GM18951 (cell line): ENCODE data around the gene RBM5.
A peak's percentile ranks its signal among the peaks of the same experiment; 100 is the strongest.
"Not testable (repeated sequence)": the region's sequence is repeated elsewhere in the genome, so short reads cannot be mapped to it uniquely, and the experiment has no call there.

Experiments used
- POLR2A ChIP-seq: IDR thresholded peaks from 4 replicates; pipeline ENCODE4 v1.6.1; 2011; ENCODE audit warnings: mild to moderate bottlenecking; ENCODE audit not compliant: insufficient read length, insufficient read depth; ENCODE audit errors: extremely low read depth
- in situ Hi-C: fragments of 300-500 bp; cut with MboI; formaldehyde crosslinking; loops from one replicate; pipeline ENCODE4 v1.12.0; 2022; ENCODE audit warnings: low sequenced_read_pairs, mixed read lengths, inconsistent platforms; ENCODE audit not compliant: unreplicated experiment

The RBM5 gene

DNA sequence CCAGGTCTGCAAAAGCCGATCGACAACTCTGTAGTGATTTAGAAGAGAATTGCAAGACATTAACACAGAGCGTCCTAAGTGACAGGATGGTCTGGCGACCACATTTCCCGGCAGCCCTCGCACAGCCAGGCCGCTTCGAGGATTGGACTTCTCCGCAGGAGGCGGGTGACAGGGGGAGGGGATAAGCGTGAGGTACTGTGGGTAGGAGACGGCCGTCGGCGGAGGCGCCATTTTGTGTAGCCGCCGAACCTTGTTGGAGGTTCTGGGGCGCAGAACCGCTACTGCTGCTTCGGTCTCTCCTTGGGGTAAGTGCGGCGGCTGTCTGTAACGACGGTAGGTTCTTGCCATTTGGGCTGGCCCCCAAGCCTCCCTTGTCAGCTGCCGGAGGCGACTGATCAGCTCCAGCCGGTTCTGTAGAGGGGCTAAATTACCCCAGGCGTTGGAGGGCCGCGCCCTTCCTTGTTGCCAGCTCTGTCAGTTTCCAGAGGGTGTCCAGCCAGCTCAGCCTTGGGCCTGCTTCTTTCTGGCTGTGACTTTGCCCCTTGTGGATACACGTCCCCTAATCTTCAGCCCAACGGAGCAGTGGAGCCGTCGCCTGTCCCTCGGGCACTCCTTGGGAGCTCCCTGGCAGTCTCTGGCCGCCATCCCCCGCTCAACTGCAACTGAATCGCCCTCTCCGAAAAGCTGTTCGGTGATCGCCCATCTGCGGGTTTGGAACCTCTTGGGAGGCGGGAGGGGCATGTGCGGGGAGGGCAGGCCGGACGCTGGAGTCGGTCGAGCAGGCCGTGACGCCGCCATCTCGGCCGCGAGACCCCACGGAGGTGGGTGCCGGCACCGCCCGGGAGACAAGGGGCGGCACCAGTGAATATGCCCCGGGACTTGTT lies at the start of gene RBM5:
TSS of gene RBM5 (plus strand) at position 195 of the 884 bp plus-strand sequence. CDS start 1,516 bp downstream, outside the sequence.
- in situ Hi-C loops = no loop called here
- TF ChIP-seq POLR2A = peak; percentile 78

DNA sequence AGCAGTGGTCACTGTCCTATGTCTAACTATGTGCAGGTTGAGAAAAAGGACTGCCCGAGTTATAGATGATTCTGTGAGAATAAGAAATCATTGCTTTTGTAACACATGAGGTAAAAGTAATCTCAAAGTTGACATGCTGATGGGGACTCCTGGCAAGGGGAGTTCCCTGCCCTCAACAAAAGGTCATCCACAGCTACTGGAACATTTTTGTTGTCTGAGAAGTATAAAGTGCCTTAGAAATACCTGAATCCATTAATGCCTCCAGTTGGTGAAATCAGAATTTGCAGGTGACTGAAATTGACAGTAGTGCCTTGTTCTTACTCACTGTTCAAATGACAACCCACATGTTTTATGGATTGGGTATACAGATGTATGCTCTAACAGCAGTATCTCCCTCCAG lies 43.7 kb upstream of the RBM5 start:
- in situ Hi-C loops = no loop called here
- no peak for TF ChIP-seq POLR2A

GRCh38 chr3:50047426-50047825 lies 41.3 kb upstream of the RBM5 start:
- in situ Hi-C loops = no loop called here
- no peak for TF ChIP-seq POLR2A

DNA sequence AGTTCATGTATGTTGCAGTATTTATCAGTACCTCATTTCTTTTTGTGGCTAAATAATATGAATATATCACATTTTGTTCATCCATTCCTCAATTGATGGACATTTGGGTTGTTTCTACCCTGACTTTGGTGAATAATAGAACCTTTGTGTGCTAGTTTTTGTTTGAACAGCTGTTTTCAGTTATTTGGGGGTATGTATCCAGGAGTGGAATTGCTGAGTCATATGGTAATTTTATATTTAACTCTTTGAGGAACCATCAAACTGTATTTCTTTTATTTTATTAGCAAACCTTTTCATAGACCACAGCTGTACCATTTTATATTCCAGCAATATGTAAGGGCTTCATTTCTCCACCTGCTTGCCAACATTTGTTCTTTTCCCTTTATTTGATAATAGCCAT lies 38.4 kb upstream of the RBM5 start:
- no peak for TF ChIP-seq POLR2A
- in situ Hi-C loops = no loop called here

- in situ Hi-C loops = no loop called here
- no peak for TF ChIP-seq POLR2A
Observed at GRCh38 chr3:50057756-50058155, 31.0 kb upstream of the RBM5 start.

DNA sequence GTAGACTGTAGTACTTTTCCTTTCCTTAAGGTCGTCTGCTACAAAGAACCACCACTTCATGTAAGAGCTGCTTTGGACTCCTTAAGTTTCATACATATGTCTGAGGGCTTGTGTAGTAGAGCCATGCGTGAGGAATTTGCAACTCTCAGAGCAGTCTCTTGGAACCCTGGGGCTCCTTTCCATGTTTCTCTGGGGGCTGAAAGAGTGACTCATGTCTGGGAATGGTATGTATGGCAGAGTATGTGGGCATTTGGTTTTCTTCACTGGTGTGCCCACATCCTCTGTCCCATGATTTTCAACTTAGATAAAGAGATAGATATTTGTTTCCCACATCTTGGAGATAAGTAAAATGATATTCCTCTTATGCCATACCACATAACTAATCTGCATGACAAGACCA lies 20.6 kb upstream of the RBM5 start:
- in situ Hi-C loops = no loop called here

DNA sequence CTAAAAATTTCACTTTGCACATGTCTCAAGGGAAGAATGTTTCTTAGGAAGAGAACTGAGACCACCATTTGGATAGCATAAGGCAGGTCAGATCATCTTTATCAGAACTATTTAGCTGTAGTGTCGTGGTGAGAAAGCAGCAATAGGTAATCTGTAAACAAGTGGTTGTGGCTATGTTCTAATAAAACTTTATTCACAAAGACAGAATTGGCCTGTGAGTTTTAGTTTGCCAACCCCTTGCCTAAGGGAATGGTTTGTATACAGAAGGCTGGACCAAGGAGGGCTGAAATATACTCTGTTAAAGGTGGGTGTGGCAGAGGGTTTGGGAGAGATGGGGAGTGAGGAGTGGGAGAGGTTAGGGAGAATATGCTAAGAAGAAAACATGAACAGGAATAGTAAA lies 10.6 kb upstream of the RBM5 start:
- TF ChIP-seq POLR2A = no peak
- in situ Hi-C loops = no loop called here

More for the DNA sequence above, 20.6 kb upstream of the RBM5 start:
- TF ChIP-seq POLR2A = no peak

DNA sequence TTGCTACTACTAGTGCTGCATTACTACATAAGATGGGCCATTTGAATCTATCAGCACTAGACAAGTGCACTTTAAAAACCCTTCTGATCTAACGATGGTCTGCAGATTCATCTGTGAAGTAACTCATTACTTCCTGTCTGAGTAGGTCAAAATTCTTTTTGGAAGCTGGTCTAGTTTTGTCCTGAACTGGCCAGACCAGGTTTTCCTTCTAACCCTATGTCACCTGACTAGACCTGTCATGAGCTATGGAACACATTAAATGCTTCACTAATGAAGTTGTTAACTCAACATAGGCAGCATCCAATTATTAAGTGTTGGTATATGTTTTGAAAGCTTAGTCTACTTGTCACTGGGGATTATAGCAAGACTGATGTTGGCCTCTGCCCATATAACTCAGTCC lies 10.1 kb upstream of the RBM5 start:
- TF ChIP-seq POLR2A = no peak
- in situ Hi-C loops = no loop called here

- in situ Hi-C loops = not testable (repeated sequence)
Observed at GRCh38 chr3:50084951-50085350, 3.8 kb upstream of the RBM5 start.

DNA sequence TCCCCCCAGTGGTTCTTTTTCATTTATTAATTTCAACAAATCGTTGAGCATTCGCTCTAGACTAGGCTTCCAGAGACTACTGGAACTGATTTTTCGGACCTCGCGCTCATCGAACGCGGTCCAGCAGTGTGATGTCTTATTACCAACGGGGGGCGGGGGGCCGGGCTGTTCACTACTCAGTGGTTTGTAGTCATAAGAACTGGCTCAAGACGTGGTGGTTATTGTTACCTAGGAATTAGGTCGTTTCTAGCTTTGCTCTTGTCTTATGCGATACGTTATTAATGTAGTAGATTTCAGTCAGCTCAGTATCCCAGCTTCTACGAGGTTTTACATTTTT lies 858 bp downstream of the RBM5 start:
- no peak for TF ChIP-seq POLR2A
- in situ Hi-C loops = no loop called here

- in situ Hi-C loops = no loop called here
- TF ChIP-seq POLR2A = no peak
Observed at GRCh38 chr3:50090984-50091383, 2.3 kb downstream of the RBM5 start.

DNA sequence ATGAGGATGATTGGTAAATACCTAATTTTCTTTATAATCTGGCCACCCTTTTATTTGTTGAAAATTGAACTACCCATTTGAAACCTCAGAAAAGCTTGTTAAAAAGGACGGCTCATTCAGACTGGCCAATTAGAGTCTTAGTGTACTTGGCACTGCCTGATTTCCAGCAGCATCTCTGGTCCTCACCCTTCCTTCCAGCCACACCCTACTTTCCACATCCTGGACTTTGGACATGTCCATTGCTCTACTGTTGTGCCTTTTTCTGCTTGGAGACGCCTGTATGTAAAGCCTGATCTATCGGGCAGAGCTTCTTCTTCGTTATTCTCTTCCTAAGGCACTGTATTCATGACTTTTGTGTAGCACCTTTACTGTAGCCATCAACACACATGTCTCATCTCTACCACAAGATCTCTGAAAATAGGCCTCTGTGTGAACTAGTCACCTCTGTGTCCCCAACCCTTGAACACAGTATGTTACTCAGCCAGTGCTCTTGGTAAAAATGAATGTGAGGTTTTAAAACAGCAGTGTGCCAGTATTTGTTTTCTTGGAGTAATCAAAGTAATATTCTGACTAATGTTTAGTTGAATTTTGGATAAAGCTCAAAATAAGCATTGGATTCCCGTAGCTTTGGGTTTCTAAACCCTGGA lies 6.8 kb downstream of the RBM5 start:
- TF ChIP-seq POLR2A = no peak
- in situ Hi-C loops = no loop called here

DNA sequence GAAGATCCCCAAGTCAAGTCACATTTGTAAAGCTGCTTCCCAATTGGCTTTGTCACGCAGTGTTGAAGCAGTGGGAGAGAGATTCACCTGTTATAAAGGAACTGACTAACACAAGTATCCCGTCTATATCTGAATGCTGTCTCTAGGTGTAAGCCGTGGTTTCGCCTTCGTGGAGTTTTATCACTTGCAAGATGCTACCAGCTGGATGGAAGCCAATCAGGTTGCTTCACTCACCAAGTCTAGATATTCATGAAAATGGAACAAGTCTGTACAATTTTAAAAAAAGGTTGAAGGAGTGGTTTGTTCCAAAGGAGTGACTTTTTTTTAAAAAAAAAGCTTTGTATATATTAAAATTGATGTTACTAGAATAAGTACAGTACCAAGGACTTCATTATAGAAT lies 11.7 kb downstream of the RBM5 start:
- in situ Hi-C loops = no loop called here

More for the DNA sequence above, 11.7 kb downstream of the RBM5 start:
- TF ChIP-seq POLR2A = no peak
